ENCODE data around the gene FAT1.

- no peak for TF ChIP-seq CTCF (IDR thresholded peaks at IDR 0.05)
- no peak for TF ChIP-seq EZH2 (IDR thresholded peaks at IDR 0.05; ENCODE audit: borderline replicate concordance, insufficient read depth, low read depth, low read length, poor library complexity, severe bottlenecking)
These were observed 44.1 kb upstream of the FAT1 start for GRCh38 chr4:186767794-186768193.
